Hepatocyte (in vitro differentiated cells): ENCODE results near the gene STXBP6.

Source experiments
- EZH2phosphoT487 ChIP-seq: fragments of 200-600 bp; sonication (generic); IDR thresholded peaks from one replicate; pipeline ENCODE4 v1.6.1; 2018; ENCODE audit warnings: antibody characterized with exemption, mild to moderate bottlenecking, low read depth, moderate library complexity; ENCODE audit not compliant: unreplicated experiment, severe bottlenecking
- TF ChIP-seq, protein P1 (sequence below): fragments of 200-600 bp; sonication (generic); IDR thresholded peaks from 2 replicates; pipeline ENCODE4 v1.5.1; 2016; ENCODE audit warnings: antibody characterized with exemption, mild to moderate bottlenecking; ENCODE audit not compliant: poor library complexity

DNA sequence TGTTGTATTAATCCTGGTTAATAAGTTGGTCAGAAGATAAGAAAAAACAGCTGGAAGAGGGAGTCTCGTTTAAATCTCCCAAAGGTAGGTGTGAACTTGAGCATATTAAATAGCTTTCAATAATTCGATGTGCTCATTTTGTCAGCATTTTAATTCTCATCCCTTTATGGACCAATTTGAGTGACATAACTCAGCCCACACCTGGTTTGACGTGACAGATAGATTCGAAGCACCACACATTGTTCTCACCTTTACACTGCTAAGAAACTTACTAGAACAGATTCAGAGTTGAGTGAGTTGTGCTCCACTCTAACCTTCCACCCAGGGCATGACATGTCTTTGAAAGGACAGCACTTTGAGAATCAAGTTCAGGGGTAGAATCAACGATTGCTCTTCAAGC lies 254.5 kb downstream of the STXBP6 start:
- TF ChIP-seq EZH2phosphoT487: no peak
- TF ChIP-seq, protein P1, sequence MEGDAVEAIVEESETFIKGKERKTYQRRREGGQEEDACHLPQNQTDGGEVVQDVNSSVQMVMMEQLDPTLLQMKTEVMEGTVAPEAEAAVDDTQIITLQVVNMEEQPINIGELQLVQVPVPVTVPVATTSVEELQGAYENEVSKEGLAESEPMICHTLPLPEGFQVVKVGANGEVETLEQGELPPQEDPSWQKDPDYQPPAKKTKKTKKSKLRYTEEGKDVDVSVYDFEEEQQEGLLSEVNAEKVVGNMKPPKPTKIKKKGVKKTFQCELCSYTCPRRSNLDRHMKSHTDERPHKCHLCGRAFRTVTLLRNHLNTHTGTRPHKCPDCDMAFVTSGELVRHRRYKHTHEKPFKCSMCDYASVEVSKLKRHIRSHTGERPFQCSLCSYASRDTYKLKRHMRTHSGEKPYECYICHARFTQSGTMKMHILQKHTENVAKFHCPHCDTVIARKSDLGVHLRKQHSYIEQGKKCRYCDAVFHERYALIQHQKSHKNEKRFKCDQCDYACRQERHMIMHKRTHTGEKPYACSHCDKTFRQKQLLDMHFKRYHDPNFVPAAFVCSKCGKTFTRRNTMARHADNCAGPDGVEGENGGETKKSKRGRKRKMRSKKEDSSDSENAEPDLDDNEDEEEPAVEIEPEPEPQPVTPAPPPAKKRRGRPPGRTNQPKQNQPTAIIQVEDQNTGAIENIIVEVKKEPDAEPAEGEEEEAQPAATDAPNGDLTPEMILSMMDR: no peak
